ENCODE data around the gene CSNK1G1. TPM values are rescaled to one million over a fixed set of nuclear protein-coding genes. Genes with fewer than 3 reads are reported as not detected.

Gene CSNK1G1
- total and polyA plus RNA-seq, 2 of the 8 experiments (the other 6 are each of a cell fraction or from before 2014, with no cell fraction given): 6.0 to 12.9 TPM

DNA sequence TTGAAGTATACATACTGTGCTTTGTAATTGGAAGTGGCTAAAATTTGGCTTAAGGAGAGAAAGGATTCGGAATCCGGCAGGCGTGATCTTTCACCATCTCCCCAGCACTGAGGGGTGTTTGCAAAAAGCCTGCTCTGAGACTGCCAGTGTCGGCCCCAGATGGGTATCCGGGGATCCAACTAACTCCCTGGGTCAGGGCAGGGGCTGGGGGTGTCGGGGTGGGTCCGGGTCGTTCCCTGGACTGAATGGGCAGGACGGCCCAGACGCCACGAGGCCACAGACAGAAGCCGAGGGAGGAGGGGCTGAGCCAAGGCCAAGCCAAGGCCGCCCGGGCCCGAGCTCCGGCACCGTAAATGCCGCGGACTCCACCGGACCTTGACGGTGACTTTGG, 193.5 kb downstream of the CSNK1G1 start:
- Histone ChIP-seq H3K27ac (ENCODE audit: low read depth, low read length) (peak overlapping the region; percentile 77), H2AFZ (ENCODE audit: low read length) (no peak overlapping the region)
- POLR2A ChIA-PET (ENCODE audit: partially characterized antibody): interaction anchor here (0.7 to 3.5 kb wide), 4 partner anchors 9 to 225 kb away, joined by 3 to 34 read pairs (median 5); partner anchors contain the start of genes PCLAF and TRIP4

More for the DNA sequence above, 193.5 kb downstream of the CSNK1G1 start:
- Histone ChIP-seq H3K23me2 (ENCODE audit: low read depth, low read length) (peaks cover 3% of the 10 kb centered on the region; the same call in 1 of the 2 replicates), H3K56ac (replicated peaks; ENCODE audit: insufficient read length, low read depth, low read length) (peak overlapping the region; percentile 54), H4K8ac (ENCODE audit: extremely low read depth, insufficient read depth, low read length) (peak overlapping the region; percentile 85), H4K91ac (replicated peaks; ENCODE audit: insufficient read length, low read length) (peak overlapping the region; percentile 86), H3K9me3 (ENCODE audit: insufficient read depth in 2 of 2, low read depth in 1 of 2, low read length in 1 of 2) (no peaks in the 10 kb centered on the region), H3K14ac (ENCODE audit: insufficient read length) (no peak overlapping the region), H2AK5ac (ENCODE audit: low read depth, low read length) (no peak overlapping the region), H3K27me3 (replicated peaks in 1 of 4; ENCODE audit: control insufficient read depth in 3 of 4, extremely low read depth in 1 of 4, insufficient read depth in 3 of 4, low read length in 3 of 4) (no peaks in the 10 kb centered on the region), H2BK15ac (ENCODE audit: low read length) (no peak overlapping the region), H3K36me3 (ENCODE audit: control insufficient read depth in 2 of 4, insufficient read depth in 4 of 4, low read length in 3 of 4) (peaks cover 20 to 33% (median 29%) of the 10 kb centered on the region in 4 experiments), H4K20me1 (replicated peaks in 1 of 2; ENCODE audit: control insufficient read depth in 1 of 2, insufficient read depth in 2 of 2, low read length in 2 of 2) (peaks cover 0 to 9% of the 10 kb centered on the region in 2 experiments), H2BK12ac (ENCODE audit: low read depth, low read length) (no peak overlapping the region), H3K79me2 (ENCODE audit: control insufficient read depth in 1 of 2, insufficient read depth in 2 of 2, low read length in 2 of 2) (peaks cover 0 to 9% of the 10 kb centered on the region in 2 experiments; a peak in 2 of 4 replicates), H3K9ac (replicated peaks in 1 of 4; ENCODE audit: extremely low read depth in 1 of 4, low read depth in 3 of 4, low read length in 3 of 4) (peak overlapping the region; percentile 72 to 96 (median 76)), H3K4me2 (ENCODE audit: insufficient read depth in 1 of 2, low read depth in 2 of 2, low read length in 2 of 2) (peak overlapping the region; percentile 74 to 81), H3K79me1 (ENCODE audit: low read depth, low read length) (no peaks in the 10 kb centered on the region), H2BK20ac (ENCODE audit: low read length) (no peak overlapping the region), H3K4ac (replicated peaks; ENCODE audit: insufficient read length, low read depth, low read length) (no peak overlapping the region), H3K23ac (ENCODE audit: insufficient read length) (no peak overlapping the region), H3K4me3 (ENCODE audit: extremely low read depth in 1 of 4, insufficient read depth in 2 of 4, low read depth in 3 of 4, low read length in 4 of 4) (peak overlapping the region; percentile 80 to 88 (median 83)), H4K5ac (ENCODE audit: insufficient read length, low read depth, low read length) (peak overlapping the region; percentile 84), H2BK120ac (replicated peaks; ENCODE audit: low read depth, low read length) (no peak overlapping the region), H3K4me1 (replicated peaks in 1 of 4; ENCODE audit: control insufficient read depth in 3 of 4, insufficient read depth in 4 of 4, low read length in 3 of 4) (peaks cover 0 to 13% (median 5%) of the 10 kb centered on the region in 4 experiments), H2BK5ac (ENCODE audit: low read depth, low read length) (peak overlapping the region; percentile 79; the same call in 1 of the 2 replicates), H3K18ac (ENCODE audit: extremely low read depth, low read length) (peak overlapping the region; percentile 92)
- CTCF ChIA-PET (ENCODE audit: partially characterized antibody): interaction anchor here (3.3 kb wide), 1 partner anchor 10 kb away, joined by 23 read pairs; the partner anchor contains the start of gene SNX22
- TF ChIP-seq JUN (IDR thresholded peaks at IDR 0.05; ENCODE audit: low read depth, low read length): no peak
- TF ChIP-seq HDAC6 (IDR thresholded peaks at IDR 0.05; ENCODE audit: low read depth, low read length): no peak
- no peak for TF ChIP-seq SP2 (IDR thresholded peaks at IDR 0.05; ENCODE audit: low read length)
- no peak for TF ChIP-seq RFX5 (IDR thresholded peaks at IDR 0.05; ENCODE audit: borderline replicate concordance, low read depth, low read length)
- TF ChIP-seq, protein P1, sequence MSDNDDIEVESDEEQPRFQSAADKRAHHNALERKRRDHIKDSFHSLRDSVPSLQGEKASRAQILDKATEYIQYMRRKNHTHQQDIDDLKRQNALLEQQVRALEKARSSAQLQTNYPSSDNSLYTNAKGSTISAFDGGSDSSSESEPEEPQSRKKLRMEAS (IDR thresholded peaks at IDR 0.05): peak; percentile 50
- TF ChIP-seq SIN3A (conservative IDR thresholded peaks at IDR 0.05 in 1 of 2, IDR thresholded peaks at IDR 0.05 in 1 of 2; ENCODE audit: low read depth in 1 of 2, low read length in 2 of 2): no peak
- WGBS, 2 experiments (ENCODE audit: extremely low coverage in 1 of 2, insufficient coverage in 1 of 2, insufficient read length in 1 of 2, insufficient replicate concordance in 2 of 2, low coverage in 1 of 2, low lambda C conversion rate in 2 of 2, missing lambda C conversion rate in 1 of 2): 7% methylated on average over 10 of the region's 21 CpGs; no CpG with 5 or more reads in 1 of the 2 experiments
- DNase-seq (ENCODE audit: low read depth in 1 of 2, low spot score in 2 of 2): no peak
- FAIRE-seq: no peak
